GM23338 (cell line): Measurements from ENCODE around the gene EXOC4. TPM values are rescaled to one million over a fixed set of nuclear protein-coding genes. Genes with fewer than 3 reads are reported as not detected.

ENCODE experiments used
- ATAC-seq: fragments of 200-7000 bp; cut with Tn5 transposase; 3 replicates; pipeline ENCODE4 v1.9.1; 2020
- DNase-seq: peaks from one replicate; pipeline ENCODE4 v3.0.0-alpha.2; 2015; ENCODE audit warnings: low spot score
- H2AFZ ChIP-seq: fragments of 200-600 bp; sonication (generic); 2 replicates; pipeline ENCODE4 v1.8.0; 2016; ENCODE audit warnings: antibody characterized with exemption, mild to moderate bottlenecking, moderate library complexity
- H3F3A ChIP-seq: fragments of 200-600 bp; sonication (generic); replicated peaks from 2 replicates; pipeline ENCODE4 v1.8.0; 2017; ENCODE audit warnings: antibody characterized with exemption, mixed run types, low read depth
- H3K27ac ChIP-seq: fragments of 200-600 bp; sonication (generic); 2 replicates; pipeline ENCODE4 v1.6.1; 2016; ENCODE audit warnings: low read depth
- H3K27me3 ChIP-seq: fragments of 200-600 bp; sonication (generic); 2 replicates; pipeline ENCODE4 v1.8.0; 2016; ENCODE audit warnings: mild to moderate bottlenecking, mixed run types, moderate library complexity; ENCODE audit not compliant: insufficient read depth
- H3K36me3 ChIP-seq: fragments of 200-600 bp; sonication (generic); 2 replicates; pipeline ENCODE4 v1.8.0; 2016; ENCODE audit warnings: mild to moderate bottlenecking; ENCODE audit not compliant: insufficient read depth
- H3K4me1 ChIP-seq: fragments of 200-600 bp; sonication (generic); 2 replicates; pipeline ENCODE4 v1.8.0; 2016; ENCODE audit warnings: mild to moderate bottlenecking, moderate library complexity; ENCODE audit not compliant: insufficient read depth
- H3K4me2 ChIP-seq: fragments of 200-600 bp; sonication (generic); 2 replicates; pipeline ENCODE4 v1.7.1; 2017; ENCODE audit warnings: mixed run types
- H3K4me3 ChIP-seq: fragments of 200-600 bp; sonication (generic); 2 replicates; pipeline ENCODE4 v1.6.1; 2016; ENCODE audit warnings: mixed run types
- H3K79me2 ChIP-seq: fragments of 200-600 bp; sonication (generic); replicated peaks from 2 replicates; pipeline ENCODE4 v1.8.0; 2017; ENCODE audit warnings: mild to moderate bottlenecking; ENCODE audit not compliant: insufficient read depth
- H3K9me2 ChIP-seq: fragments of 200-600 bp; sonication (generic); 2 replicates; pipeline ENCODE4 v1.8.0; 2017; ENCODE audit not compliant: insufficient read depth
- H4K20me1 ChIP-seq: fragments of 200-600 bp; sonication (generic); replicated peaks from 2 replicates; pipeline ENCODE4 v1.8.0; 2017; ENCODE audit warnings: mild to moderate bottlenecking; ENCODE audit not compliant: insufficient read depth
- H3K27ac Mint-ChIP-seq: 2 replicates; pipeline ENCODE4 v1.8.0; 2020; ENCODE audit warnings: inconsistent platforms, mild to moderate bottlenecking, moderate library complexity, mixed read lengths
- H3K27me3 Mint-ChIP-seq: 3 replicates; pipeline ENCODE4 v1.8.0; 2022; ENCODE audit warnings: low read depth, mild to moderate bottlenecking, moderate library complexity, mixed read lengths, inconsistent platforms; ENCODE audit not compliant: insufficient read depth, poor library complexity
- H3K36me3 Mint-ChIP-seq: 3 replicates; pipeline ENCODE4 v1.8.0; 2021; ENCODE audit warnings: low read depth, mild to moderate bottlenecking, inconsistent platforms, moderate library complexity, mixed read lengths
- H3K4me1 Mint-ChIP-seq: 3 replicates; pipeline ENCODE4 v1.8.0; 2020; ENCODE audit warnings: mild to moderate bottlenecking, inconsistent platforms, mixed read lengths
- H3K4me3 Mint-ChIP-seq: 3 replicates; pipeline ENCODE4 v1.8.0; 2021; ENCODE audit warnings: moderate library complexity, mild to moderate bottlenecking, inconsistent platforms, mixed read lengths
- H3K9me3 Mint-ChIP-seq: 3 replicates; pipeline ENCODE4 v1.8.0; 2020; ENCODE audit warnings: moderate library complexity, mild to moderate bottlenecking, inconsistent platforms, mixed read lengths
- JUNB ChIP-seq: IDR thresholded peaks from one replicate; pipeline ENCODE4 v1.6.1; 2016; ENCODE audit warnings: antibody characterized with exemption; ENCODE audit not compliant: unreplicated experiment
- POLR2AphosphoS5 ChIP-seq: IDR thresholded peaks from 2 replicates; pipeline ENCODE4 v1.6.1; 2016; ENCODE audit warnings: antibody characterized with exemption, low read depth
- ZNF331 ChIP-seq: fragments of 250-450 bp; sonication (Bioruptor Pico); IDR thresholded peaks from 2 replicates; pipeline ENCODE4 v1.5.0; 2020; ENCODE audit warnings: low read depth, mild to moderate bottlenecking, moderate library complexity
- polyA plus RNA-seq: library from polyadenylated mRNA; unstranded; fragments of >200 nt; fragmentation: Nextera tagmentation; extraction: Ambion mirVana; gene quantifications from 2 replicates; pipeline ENCODE4 v1.2.1, GENCODE V29; 2016
- total RNA-seq: library from RNA; depleted of rRNA; stranded (reverse); fragments of >200 nt; shearing (Covaris generic); gene quantifications from 2 replicates; pipeline ENCODE4 v1.2.3, GENCODE V29; 2014
- TF ChIP-seq, protein P1 (sequence below): IDR thresholded peaks from one replicate; pipeline ENCODE4 v1.6.1; 2018; ENCODE audit warnings: antibody characterized with exemption; ENCODE audit not compliant: unreplicated experiment
- TF ChIP-seq, protein P2 (sequence below): IDR thresholded peaks from 2 replicates; pipeline ENCODE4 v1.6.1; 2016; ENCODE audit warnings: antibody characterized with exemption
- TF ChIP-seq, protein P3 (sequence below), 2 experiments: fragments of 200-600 bp in 1 of 2; sonication (generic) in 1 of 2; conservative IDR thresholded peaks; 2 replicates each; pipeline versions ENCODE4 v1.5.1 to v1.6.1; 2016 to 2017; ENCODE audit warnings: antibody characterized with exemption in 2 of 2, low read depth in 2 of 2, mild to moderate bottlenecking in 2 of 2, moderate library complexity in 1 of 2
- TF ChIP-seq, protein P4 (sequence below): fragments of 250-450 bp; sonication (Bioruptor Pico); IDR thresholded peaks from 2 replicates; pipeline ENCODE4 v1.5.0; 2020; ENCODE audit warnings: mild to moderate bottlenecking, moderate library complexity

EXOC4 gene
- total and polyA plus RNA-seq, 2 experiments from 2014 or later = 37.5 to 52.7 TPM

GRCh38 chr7:134071355-134072331, 818.8 kb downstream of the EXOC4 start:
- TF ChIP-seq, protein P1, sequence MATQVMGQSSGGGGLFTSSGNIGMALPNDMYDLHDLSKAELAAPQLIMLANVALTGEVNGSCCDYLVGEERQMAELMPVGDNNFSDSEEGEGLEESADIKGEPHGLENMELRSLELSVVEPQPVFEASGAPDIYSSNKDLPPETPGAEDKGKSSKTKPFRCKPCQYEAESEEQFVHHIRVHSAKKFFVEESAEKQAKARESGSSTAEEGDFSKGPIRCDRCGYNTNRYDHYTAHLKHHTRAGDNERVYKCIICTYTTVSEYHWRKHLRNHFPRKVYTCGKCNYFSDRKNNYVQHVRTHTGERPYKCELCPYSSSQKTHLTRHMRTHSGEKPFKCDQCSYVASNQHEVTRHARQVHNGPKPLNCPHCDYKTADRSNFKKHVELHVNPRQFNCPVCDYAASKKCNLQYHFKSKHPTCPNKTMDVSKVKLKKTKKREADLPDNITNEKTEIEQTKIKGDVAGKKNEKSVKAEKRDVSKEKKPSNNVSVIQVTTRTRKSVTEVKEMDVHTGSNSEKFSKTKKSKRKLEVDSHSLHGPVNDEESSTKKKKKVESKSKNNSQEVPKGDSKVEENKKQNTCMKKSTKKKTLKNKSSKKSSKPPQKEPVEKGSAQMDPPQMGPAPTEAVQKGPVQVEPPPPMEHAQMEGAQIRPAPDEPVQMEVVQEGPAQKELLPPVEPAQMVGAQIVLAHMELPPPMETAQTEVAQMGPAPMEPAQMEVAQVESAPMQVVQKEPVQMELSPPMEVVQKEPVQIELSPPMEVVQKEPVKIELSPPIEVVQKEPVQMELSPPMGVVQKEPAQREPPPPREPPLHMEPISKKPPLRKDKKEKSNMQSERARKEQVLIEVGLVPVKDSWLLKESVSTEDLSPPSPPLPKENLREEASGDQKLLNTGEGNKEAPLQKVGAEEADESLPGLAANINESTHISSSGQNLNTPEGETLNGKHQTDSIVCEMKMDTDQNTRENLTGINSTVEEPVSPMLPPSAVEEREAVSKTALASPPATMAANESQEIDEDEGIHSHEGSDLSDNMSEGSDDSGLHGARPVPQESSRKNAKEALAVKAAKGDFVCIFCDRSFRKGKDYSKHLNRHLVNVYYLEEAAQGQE = no peak
- TF ChIP-seq, protein P2, sequence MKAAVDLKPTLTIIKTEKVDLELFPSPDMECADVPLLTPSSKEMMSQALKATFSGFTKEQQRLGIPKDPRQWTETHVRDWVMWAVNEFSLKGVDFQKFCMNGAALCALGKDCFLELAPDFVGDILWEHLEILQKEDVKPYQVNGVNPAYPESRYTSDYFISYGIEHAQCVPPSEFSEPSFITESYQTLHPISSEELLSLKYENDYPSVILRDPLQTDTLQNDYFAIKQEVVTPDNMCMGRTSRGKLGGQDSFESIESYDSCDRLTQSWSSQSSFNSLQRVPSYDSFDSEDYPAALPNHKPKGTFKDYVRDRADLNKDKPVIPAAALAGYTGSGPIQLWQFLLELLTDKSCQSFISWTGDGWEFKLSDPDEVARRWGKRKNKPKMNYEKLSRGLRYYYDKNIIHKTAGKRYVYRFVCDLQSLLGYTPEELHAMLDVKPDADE = no peak
- TF ChIP-seq, protein P3, sequence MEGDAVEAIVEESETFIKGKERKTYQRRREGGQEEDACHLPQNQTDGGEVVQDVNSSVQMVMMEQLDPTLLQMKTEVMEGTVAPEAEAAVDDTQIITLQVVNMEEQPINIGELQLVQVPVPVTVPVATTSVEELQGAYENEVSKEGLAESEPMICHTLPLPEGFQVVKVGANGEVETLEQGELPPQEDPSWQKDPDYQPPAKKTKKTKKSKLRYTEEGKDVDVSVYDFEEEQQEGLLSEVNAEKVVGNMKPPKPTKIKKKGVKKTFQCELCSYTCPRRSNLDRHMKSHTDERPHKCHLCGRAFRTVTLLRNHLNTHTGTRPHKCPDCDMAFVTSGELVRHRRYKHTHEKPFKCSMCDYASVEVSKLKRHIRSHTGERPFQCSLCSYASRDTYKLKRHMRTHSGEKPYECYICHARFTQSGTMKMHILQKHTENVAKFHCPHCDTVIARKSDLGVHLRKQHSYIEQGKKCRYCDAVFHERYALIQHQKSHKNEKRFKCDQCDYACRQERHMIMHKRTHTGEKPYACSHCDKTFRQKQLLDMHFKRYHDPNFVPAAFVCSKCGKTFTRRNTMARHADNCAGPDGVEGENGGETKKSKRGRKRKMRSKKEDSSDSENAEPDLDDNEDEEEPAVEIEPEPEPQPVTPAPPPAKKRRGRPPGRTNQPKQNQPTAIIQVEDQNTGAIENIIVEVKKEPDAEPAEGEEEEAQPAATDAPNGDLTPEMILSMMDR (conservative IDR thresholded peaks at IDR 0.05; ENCODE audit: low read depth in 2 of 2) = no peak
- TF ChIP-seq POLR2AphosphoS5 (no peak), ZNF331 (no peak), JUNB (no peak)
- TF ChIP-seq, protein P4, sequence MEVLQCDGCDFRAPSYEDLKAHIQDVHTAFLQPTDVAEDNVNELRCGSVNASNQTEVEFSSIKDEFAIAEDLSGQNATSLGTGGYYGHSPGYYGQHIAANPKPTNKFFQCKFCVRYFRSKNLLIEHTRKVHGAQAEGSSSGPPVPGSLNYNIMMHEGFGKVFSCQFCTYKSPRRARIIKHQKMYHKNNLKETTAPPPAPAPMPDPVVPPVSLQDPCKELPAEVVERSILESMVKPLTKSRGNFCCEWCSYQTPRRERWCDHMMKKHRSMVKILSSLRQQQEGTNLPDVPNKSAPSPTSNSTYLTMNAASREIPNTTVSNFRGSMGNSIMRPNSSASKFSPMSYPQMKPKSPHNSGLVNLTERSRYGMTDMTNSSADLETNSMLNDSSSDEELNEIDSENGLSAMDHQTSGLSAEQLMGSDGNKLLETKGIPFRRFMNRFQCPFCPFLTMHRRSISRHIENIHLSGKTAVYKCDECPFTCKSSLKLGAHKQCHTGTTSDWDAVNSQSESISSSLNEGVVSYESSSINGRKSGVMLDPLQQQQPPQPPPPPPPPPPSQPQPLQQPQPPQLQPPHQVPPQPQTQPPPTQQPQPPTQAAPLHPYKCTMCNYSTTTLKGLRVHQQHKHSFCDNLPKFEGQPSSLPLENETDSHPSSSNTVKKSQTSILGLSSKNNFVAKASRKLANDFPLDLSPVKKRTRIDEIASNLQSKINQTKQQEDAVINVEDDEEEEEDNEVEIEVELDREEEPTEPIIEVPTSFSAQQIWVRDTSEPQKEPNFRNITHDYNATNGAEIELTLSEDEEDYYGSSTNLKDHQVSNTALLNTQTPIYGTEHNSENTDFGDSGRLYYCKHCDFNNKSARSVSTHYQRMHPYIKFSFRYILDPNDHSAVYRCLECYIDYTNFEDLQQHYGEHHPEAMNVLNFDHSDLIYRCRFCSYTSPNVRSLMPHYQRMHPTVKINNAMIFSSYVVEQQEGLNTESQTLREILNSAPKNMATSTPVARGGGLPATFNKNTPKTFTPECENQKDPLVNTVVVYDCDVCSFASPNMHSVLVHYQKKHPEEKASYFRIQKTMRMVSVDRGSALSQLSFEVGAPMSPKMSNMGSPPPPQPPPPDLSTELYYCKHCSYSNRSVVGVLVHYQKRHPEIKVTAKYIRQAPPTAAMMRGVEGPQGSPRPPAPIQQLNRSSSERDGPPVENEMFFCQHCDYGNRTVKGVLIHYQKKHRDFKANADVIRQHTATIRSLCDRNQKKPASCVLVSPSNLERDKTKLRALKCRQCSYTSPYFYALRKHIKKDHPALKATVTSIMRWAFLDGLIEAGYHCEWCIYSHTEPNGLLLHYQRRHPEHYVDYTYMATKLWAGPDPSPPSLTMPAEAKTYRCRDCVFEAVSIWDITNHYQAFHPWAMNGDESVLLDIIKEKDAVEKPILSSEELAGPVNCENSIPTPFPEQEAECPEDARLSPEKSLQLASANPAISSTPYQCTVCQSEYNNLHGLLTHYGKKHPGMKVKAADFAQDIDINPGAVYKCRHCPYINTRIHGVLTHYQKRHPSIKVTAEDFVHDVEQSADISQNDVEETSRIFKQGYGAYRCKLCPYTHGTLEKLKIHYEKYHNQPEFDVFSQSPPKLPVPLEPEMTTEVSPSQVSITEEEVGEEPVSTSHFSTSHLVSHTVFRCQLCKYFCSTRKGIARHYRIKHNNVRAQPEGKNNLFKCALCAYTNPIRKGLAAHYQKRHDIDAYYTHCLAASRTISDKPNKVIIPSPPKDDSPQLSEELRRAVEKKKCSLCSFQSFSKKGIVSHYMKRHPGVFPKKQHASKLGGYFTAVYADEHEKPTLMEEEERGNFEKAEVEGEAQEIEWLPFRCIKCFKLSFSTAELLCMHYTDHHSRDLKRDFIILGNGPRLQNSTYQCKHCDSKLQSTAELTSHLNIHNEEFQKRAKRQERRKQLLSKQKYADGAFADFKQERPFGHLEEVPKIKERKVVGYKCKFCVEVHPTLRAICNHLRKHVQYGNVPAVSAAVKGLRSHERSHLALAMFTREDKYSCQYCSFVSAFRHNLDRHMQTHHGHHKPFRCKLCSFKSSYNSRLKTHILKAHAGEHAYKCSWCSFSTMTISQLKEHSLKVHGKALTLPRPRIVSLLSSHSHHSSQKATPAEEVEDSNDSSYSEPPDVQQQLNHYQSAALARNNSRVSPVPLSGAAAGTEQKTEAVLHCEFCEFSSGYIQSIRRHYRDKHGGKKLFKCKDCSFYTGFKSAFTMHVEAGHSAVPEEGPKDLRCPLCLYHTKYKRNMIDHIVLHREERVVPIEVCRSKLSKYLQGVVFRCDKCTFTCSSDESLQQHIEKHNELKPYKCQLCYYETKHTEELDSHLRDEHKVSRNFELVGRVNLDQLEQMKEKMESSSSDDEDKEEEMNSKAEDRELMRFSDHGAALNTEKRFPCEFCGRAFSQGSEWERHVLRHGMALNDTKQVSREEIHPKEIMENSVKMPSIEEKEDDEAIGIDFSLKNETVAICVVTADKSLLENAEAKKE (CRISPR knock-in tag) = no peak
- Histone ChIP-seq H3K27ac (no peak overlapping the region), H3K4me3 (no peak overlapping the region), H3K36me3 (peaks cover 4% of the 10 kb centered on the region; the same call in 1 of the 2 replicates), H2AFZ (no peak overlapping the region), H3K9me2 (peaks cover 10% of the 10 kb centered on the region; the same call in 1 of the 2 replicates), H4K20me1 (no peaks in the 10 kb centered on the region), H3K27me3 (no peaks in the 10 kb centered on the region), H3F3A (no peaks in the 10 kb centered on the region), H3K4me2 (no peak overlapping the region), H3K79me2 (no peaks in the 10 kb centered on the region), H3K4me1 (no peaks in the 10 kb centered on the region)
- H3K4me3 Mint-ChIP-seq = no peak overlapping the region
- no peak overlapping the region for H3K27ac Mint-ChIP-seq
- peaks cover 3% of the 10 kb centered on the region; the same call in 2 of the 3 replicates for H3K4me1 Mint-ChIP-seq
- peaks cover 10% of the 10 kb centered on the region for H3K9me3 Mint-ChIP-seq
- peaks cover 9% of the 10 kb centered on the region for H3K27me3 Mint-ChIP-seq
- ATAC-seq = no peak
- no peak for DNase-seq
- H3K36me3 Mint-ChIP-seq = peaks cover 37% of the 10 kb centered on the region
